ENCODE measurements around the gene FGF6. TPM values are rescaled to one million over a fixed set of nuclear protein-coding genes. Genes with fewer than 3 reads are reported as not detected.

FGF6 gene
- total and polyA plus RNA-seq, 9 donors, result 18.3 to 54.4 (median 29.4) TPM

Other genes with a start within 250 kb of the FGF6 start
- gene CCND2, start 172.1 kb downstream of the FGF6 start, total RNA-seq, result 152 TPM
- gene CCND2, start 172.1 kb downstream of the FGF6 start, polyA plus RNA-seq (ENCODE audit: insufficient read depth in 1 of 8, insufficient read length in 8 of 8, low replicate concordance in 1 of 8), result 100 to 1,000 TPM in 4 of 8 donors, 10 to 100 TPM in 4; 74.7 to 141 (median 100) TPM
- gene TIGAR, start 124.6 kb downstream of the FGF6 start, total RNA-seq, result 3.1 TPM
- gene TIGAR, start 124.6 kb downstream of the FGF6 start, polyA plus RNA-seq (ENCODE audit: insufficient read depth in 1 of 8, insufficient read length in 8 of 8, low replicate concordance in 1 of 8), result 10 to 100 TPM in 1 of 8 donors, 1 to 10 TPM in 7; 4.9 to 10.4 (median 7.9) TPM
- gene FGF23, start 66.1 kb downstream of the FGF6 start, total RNA-seq, result 0.04 TPM
- under 1 TPM in 7 of 8 donors, not detected in 1; 0.05 to 0.31 (median 0.16) TPM for gene FGF23, start 66.1 kb downstream of the FGF6 start, polyA plus RNA-seq (ENCODE audit: insufficient read depth in 1 of 8, insufficient read length in 8 of 8, low replicate concordance in 1 of 8)
- gene RAD51AP1, start 93.1 kb upstream of the FGF6 start, total RNA-seq, result 10.7 TPM
- 10 to 100 TPM in 7 of 8 donors, 1 to 10 TPM in 1; 9.3 to 19.3 (median 12.0) TPM for gene RAD51AP1, start 93.1 kb upstream of the FGF6 start, polyA plus RNA-seq (ENCODE audit: insufficient read depth in 1 of 8, insufficient read length in 8 of 8, low replicate concordance in 1 of 8)
- 30.4 TPM for gene DYRK4, start 116.4 kb upstream of the FGF6 start, total RNA-seq
- 10 to 100 TPM; 13.5 to 22.8 (median 16.1) TPM for gene DYRK4, start 116.4 kb upstream of the FGF6 start, polyA plus RNA-seq (ENCODE audit: insufficient read depth in 1 of 8, insufficient read length in 8 of 8, low replicate concordance in 1 of 8)
- gene AKAP3, start 203.2 kb upstream of the FGF6 start, total RNA-seq, result 0.35 TPM
- 1 to 10 TPM in 1 of 8 donors, under 1 TPM in 7; 0.39 to 1.1 (median 0.81) TPM for gene AKAP3, start 203.2 kb upstream of the FGF6 start, polyA plus RNA-seq (ENCODE audit: insufficient read depth in 1 of 8, insufficient read length in 8 of 8, low replicate concordance in 1 of 8)
- gene NDUFA9, start 203.3 kb upstream of the FGF6 start, total RNA-seq, result 112 TPM
- gene NDUFA9, start 203.3 kb upstream of the FGF6 start, polyA plus RNA-seq (ENCODE audit: insufficient read depth in 1 of 8, insufficient read length in 8 of 8, low replicate concordance in 1 of 8), result 10 to 100 TPM; 75.2 to 87.6 (median 78.5) TPM

Data from muscle of leg (tissue), 9 donors.